ENCODE measurements around the gene KLHL28. TPM values are rescaled to one million over a fixed set of nuclear protein-coding genes. Genes with fewer than 3 reads are reported as not detected.

Gene KLHL28
- total RNA-seq, 8 experiments from 2014 or later: 7.1 to 35.3 (median 25.2) TPM

DNA sequence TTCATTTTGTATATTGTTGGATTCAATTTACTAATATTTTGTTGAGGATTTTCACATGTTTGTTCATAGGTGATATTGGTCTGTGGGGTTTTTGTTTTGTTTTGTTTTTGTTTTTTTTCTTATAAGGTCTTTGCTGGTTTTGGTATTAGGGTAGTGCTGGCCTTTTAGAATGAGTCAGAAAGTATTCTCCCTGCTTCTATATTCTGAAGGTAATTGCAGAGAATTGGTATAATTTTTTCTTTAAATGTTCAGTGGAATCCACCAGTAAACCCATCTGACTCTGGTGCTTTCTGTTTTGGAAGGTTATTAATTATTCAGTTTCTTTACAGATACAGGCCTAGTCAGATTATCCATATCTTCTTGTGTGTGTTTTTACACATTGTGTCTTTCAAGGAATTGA, 9.2 kb upstream of the KLHL28 start:
- Histone ChIP-seq H3K4me1 (replicated peaks in 1 of 2) (peaks cover 5 to 18% of the 10 kb centered on the region in 2 donors), H3K4me3 (no peak overlapping the region), H3K27ac (no peak overlapping the region)
- ATAC-seq (replicated peaks in 6 of 8): no peak
- in situ Hi-C loops (cut with MboI; ENCODE audit: low pct_unique_long_range_greater_than_20kb in 2 of 9, low sequenced_read_pairs in 9 of 9, unreplicated experiment in 9 of 9): no loop called here

DNA sequence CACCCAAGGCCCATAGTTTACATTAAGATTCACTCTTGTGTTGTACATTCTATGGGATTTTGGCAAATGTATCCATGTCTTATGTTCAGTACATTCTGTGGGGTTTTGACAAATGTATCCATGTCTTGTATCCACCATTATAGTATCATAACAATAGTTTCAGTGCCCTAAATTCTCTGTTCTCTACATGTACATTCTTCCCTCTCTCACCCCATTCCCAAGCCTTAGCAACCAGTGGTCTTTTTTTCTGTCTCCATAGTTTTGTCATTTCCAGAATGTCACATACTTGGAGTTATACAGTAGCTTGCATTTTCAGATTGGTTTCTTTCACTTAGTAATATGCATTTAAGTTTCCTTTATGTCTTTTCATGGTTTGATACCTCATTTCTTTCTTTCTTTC, 7.0 kb upstream of the KLHL28 start:
- peak in 2 of 8 experiments; percentile 18 to 51 for ATAC-seq (replicated peaks in 6 of 8)
- Histone ChIP-seq H3K4me1 (replicated peaks in 1 of 2) (peaks cover 5 to 18% of the 10 kb centered on the region in 2 donors), H3K27ac (no peak overlapping the region), H3K4me3 (peak overlapping the region in 3 of 5 donors; percentile 6 to 78 (median 71))
- in situ Hi-C loops (cut with MboI; ENCODE audit: low pct_unique_long_range_greater_than_20kb in 2 of 9, low sequenced_read_pairs in 9 of 9, unreplicated experiment in 9 of 9): no loop called here

DNA sequence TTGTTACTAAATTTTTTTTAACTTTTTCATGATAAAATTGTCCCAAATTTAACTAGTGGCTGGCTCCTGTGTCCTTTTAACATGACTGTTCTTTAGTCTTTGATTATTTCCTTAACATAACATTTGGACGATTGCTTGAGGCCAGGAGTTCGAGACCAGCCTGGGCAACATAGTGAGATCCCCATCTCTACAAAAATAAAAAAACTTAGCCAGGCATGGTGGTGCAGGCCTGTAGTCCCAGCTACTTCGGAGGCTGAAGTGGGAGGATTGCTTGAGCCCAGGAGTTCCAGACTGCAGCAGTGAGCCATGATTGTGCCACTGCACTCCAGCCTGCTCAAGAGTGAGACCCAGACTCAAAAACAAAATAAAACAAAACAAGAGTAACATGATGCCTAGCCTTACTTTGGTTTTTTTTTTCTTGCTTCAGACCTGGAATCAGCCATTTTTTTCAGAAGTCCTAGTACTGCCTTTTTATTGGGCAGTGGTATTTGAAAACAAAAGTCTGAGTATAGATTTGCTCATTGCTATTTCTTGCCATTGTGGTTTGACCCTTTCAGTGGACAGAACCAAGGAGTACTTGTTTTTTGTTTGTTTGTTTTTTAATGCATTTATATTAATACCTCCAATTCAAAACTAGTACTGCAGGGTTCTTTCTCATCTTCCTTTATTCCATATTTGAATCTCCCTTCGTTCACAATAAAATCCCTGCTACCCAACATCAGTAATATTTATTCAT, 5.0 kb upstream of the KLHL28 start:
- Histone ChIP-seq H3K27ac (no peak overlapping the region), H3K4me3 (peak overlapping the region; percentile 25 to 78 (median 69)), H3K4me1 (replicated peaks in 1 of 2) (peaks cover 5 to 18% of the 10 kb centered on the region in 2 donors)
- in situ Hi-C loops (cut with MboI; ENCODE audit: low pct_unique_long_range_greater_than_20kb in 2 of 9, low sequenced_read_pairs in 9 of 9, unreplicated experiment in 9 of 9): no loop called here
- WGBS, 10 experiments: 54 to 94% (median 75%) methylated on average over 3 to 4 of the region's 4 CpGs; no CpG with 5 or more reads in 1 of the 10 experiments
- ATAC-seq (replicated peaks in 6 of 8): no peak

DNA sequence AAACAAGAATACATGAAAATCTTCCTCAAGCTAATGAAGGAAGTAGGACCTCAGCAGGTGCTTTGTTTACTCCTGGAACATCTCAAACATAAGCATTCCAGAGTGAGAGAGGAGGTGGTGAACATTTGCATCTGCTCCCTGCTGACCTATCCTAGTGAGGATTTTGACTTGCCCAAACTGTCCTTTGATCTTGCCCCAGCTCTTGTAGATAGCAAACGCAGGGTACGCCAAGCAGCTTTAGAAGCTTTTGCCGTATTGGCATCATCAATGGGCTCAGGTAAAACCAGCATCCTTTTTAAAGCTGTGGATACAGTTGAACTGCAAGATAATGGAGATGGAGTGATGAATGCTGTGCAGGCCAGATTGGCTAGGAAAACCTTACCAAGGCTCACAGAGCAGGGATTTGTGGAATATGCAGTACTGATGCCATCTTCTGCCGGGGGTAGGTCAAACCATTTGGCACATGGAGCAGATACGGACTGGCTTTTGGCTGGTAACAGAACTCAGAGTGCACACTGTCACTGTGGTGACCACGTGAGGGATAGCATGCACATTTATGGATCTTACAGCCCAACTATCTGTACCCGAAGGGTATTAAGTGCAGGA, 2.1 kb upstream of the KLHL28 start:
- in situ Hi-C loops (cut with MboI; ENCODE audit: low pct_unique_long_range_greater_than_20kb in 2 of 9, low sequenced_read_pairs in 9 of 9, unreplicated experiment in 9 of 9): no loop called here
- H3K27ac ChIP-seq: no peak overlapping the region
- no peak for ATAC-seq (replicated peaks in 6 of 8)

DNA sequence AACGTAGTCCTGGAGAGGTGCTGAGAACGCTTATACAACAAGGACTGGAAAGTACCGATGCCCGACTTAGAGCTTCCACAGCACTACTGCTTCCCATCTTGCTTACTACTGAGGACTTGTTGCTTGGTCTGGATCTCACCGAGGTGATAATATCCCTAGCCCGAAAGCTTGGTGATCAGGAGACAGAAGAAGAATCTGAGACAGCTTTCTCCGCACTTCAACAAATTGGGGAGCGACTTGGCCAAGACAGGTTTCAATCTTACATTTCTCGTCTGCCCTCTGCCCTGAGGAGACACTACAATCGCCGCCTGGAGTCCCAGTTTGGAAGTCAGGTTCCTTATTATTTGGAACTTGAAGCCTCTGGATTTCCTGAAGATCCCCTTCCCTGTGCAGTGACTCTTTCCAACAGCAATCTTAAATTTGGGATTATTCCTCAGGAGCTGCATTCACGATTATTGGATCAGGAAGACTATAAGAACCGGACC, 1.3 kb upstream of the KLHL28 start:
- in situ Hi-C loops (cut with MboI; ENCODE audit: low pct_unique_long_range_greater_than_20kb in 2 of 9, low sequenced_read_pairs in 9 of 9, unreplicated experiment in 9 of 9): no loop called here
- no peak for ATAC-seq (replicated peaks in 6 of 8)
- peaks cover 0 to 18% of the 10 kb centered on the region in 2 donors for H3K4me1 ChIP-seq (replicated peaks in 1 of 2)
- 0 to 77% (median 16%) methylated on average over 1 to 12 of the region's 13 CpGs; no CpG with 5 or more reads in 2 of the 10 experiments for WGBS, 10 experiments
- H3K27ac ChIP-seq: peak overlapping the region in 1 of 2 donors; percentile 85
- H3K4me3 ChIP-seq: peak overlapping the region; percentile 62 to 78 (median 71)

More for the DNA sequence above, 2.1 kb upstream of the KLHL28 start:
- Histone ChIP-seq H3K4me3 (peak overlapping the region; percentile 62 to 78 (median 71)), H3K4me1 (replicated peaks in 1 of 2) (peaks cover 4 to 19% of the 10 kb centered on the region in 2 donors)
- 0 to 75% (median 8%) methylated on average over 2 to 7 of the region's 7 CpGs; no CpG with 5 or more reads in 1 of the 10 experiments for WGBS, 10 experiments

DNA sequence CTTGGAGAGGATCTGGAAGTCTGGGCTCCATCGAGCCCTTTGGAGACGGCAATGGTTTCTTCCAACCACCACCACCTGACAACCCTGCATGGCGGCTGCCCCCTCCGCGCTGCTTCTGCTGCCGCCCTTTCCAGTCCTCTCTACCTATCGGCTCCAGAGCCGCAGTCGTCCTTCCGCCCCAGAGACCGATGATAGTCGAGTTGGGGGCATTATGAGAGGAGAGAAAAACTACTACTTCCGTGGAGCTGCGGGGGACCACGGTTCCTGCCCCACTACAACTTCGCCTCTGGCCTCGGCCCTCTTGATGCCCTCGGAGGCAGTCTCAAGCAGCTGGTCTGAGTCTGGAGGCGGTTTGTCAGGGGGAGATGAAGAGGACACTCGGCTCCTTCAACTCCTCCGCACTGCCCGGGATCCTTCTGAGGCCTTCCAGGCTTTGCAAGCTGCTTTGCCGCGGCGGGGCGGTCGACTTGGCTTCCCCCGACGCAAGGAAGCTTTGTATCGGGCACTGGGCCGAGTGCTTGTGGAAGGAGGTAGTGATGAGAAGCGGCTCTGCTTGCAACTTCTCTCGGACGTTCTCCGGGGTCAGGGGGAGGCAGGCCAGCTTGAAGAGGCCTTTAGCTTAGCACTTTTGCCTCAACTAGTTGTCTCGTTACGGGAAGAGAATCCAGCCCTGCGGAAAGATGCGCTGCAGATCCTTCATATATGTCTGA, 742 bp upstream of the KLHL28 start:
- H3K4me1 ChIP-seq (replicated peaks in 1 of 2): peaks cover 0 to 18% of the 10 kb centered on the region in 2 donors
- ATAC-seq (replicated peaks in 6 of 8): peak in 6 of 8 experiments; percentile 42 to 53 (median 46)
- 0 to 80% (median 1%) methylated on average over 1 to 15 of the region's 39 CpGs; no CpG with 5 or more reads in 3 of the 10 experiments for WGBS, 10 experiments
- peak overlapping the region; percentile 65 to 85 for H3K27ac ChIP-seq
- peak overlapping the region; percentile 62 to 78 (median 71) for H3K4me3 ChIP-seq
- in situ Hi-C loops (cut with MboI; ENCODE audit: low pct_unique_long_range_greater_than_20kb in 2 of 9, low sequenced_read_pairs in 9 of 9, unreplicated experiment in 9 of 9): no loop called here

DNA sequence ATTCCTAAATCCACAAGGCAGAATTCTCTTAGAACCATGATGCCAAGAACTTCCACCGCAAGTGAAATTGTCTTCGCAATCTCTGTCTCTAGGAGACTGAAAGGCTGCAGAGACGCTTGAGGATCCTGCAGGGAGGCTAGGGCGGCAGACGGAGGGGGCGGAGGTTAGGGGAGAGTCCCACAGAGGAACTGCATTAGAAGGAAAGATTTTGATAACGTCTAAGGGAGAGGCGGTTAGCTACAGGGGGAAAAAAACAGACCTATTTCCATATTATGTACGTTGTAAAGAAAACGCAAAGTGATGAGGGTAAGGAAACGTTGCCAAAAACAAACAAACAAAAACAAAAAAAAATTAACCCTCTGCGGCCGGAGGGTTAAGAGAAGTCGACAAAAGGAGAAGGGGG, 595 bp downstream of the KLHL28 start:
- H3K27ac ChIP-seq: peak overlapping the region; percentile 67 to 80
- peak in 7 of 8 experiments; percentile 5 to 24 (median 17) for ATAC-seq (replicated peaks in 6 of 8)
- WGBS, 10 experiments: 0 to 20% (median 0%) methylated on average over 3 to 12 of the region's 14 CpGs; no CpG with 5 or more reads in 2 of the 10 experiments
- H3K4me3 ChIP-seq: peak overlapping the region; percentile 62 to 78 (median 71)
- peaks cover 0 to 19% of the 10 kb centered on the region in 2 donors for H3K4me1 ChIP-seq (replicated peaks in 1 of 2)
- in situ Hi-C loops (cut with MboI; ENCODE audit: low pct_unique_long_range_greater_than_20kb in 2 of 9, low sequenced_read_pairs in 9 of 9, unreplicated experiment in 9 of 9): no loop called here

DNA sequence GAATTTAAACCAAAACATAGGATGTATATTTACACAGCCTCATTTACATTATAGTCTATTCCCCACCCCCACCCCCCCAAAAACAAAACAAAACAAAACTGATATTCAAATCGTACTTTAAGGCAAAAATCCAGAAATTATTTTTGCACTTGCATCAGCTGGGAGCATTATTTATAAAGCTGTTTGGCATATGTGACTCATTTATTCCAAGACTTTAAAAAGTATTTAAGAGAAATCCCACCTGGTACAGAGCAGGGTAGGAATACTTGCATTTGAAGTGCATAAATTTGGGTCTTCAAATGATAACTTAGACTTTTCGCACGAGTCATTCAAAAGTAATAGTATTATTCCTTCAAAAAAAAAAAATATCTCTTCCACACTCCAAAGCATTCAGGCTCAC, 1.1 kb downstream of the KLHL28 start:
- peak overlapping the region; percentile 62 to 78 (median 71) for H3K4me3 ChIP-seq
- in situ Hi-C loops (cut with MboI; ENCODE audit: low pct_unique_long_range_greater_than_20kb in 2 of 9, low sequenced_read_pairs in 9 of 9, unreplicated experiment in 9 of 9): no loop called here
- ATAC-seq (replicated peaks in 6 of 8): no peak
- peaks cover 0 to 19% of the 10 kb centered on the region in 2 donors for H3K4me1 ChIP-seq (replicated peaks in 1 of 2)
- 0 to 13% (median 0%) methylated on average over 1 to 3 of the region's 3 CpGs; no CpG with 5 or more reads in 2 of the 10 experiments for WGBS, 10 experiments
- no peak overlapping the region for H3K27ac ChIP-seq

DNA sequence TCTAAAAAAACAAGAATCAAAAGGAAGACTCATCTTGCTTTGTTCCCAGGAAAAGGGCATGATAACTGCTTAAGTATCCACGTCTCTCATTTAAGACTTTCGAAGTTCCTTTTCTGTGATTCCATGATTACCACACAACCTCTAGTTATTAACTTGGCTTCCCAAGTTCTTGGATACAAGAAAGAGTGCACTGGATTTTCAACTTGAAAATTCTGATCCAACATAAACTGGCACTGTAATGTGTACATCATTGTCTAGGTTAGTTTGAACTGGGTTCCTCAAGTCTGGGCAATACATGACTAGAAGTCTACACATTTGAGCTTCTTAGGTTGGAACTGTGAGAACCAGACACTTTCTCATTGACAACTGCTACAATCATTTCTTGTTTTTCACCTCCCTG, 1.6 kb downstream of the KLHL28 start:
- in situ Hi-C loops (cut with MboI; ENCODE audit: low pct_unique_long_range_greater_than_20kb in 2 of 9, low sequenced_read_pairs in 9 of 9, unreplicated experiment in 9 of 9): no loop called here
- Histone ChIP-seq H3K4me3 (peak overlapping the region; percentile 62 to 78 (median 71)), H3K27ac (no peak overlapping the region), H3K4me1 (replicated peaks in 1 of 2) (peaks cover 0 to 19% of the 10 kb centered on the region in 2 donors)
- no peak for ATAC-seq (replicated peaks in 6 of 8)
- WGBS, 10 experiments: 0 to 44% (median 34%) methylated on average over 1 to 2 of the region's 2 CpGs; no CpG with 5 or more reads in 4 of the 10 experiments

DNA sequence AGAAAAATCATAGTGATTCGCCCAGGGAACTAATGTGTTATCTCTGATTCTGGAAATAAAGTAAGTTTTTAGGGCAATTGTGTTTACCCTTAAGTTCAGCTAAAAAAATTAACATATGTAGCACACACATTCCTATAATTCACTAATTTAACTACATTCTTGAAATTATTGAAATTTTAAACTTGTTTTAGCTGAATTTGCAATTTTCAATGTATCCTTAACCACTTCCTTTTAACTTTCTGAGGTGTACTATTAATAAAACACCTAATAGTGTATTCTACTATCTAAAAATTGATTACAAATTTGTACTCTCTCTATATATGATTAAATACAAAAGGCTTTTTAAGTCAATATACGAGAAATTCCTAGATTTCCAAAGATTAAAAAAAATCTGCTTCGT, 2.2 kb downstream of the KLHL28 start:
- Histone ChIP-seq H3K27ac (no peak overlapping the region), H3K4me3 (peak overlapping the region; percentile 62 to 78 (median 71)), H3K4me1 (replicated peaks in 1 of 2) (peaks cover 0 to 19% of the 10 kb centered on the region in 2 donors)
- WGBS, 10 experiments: 0 to 87% (median 64%) methylated on average over 1 to 3 of the region's 3 CpGs; no CpG with 5 or more reads in 1 of the 10 experiments
- in situ Hi-C loops (cut with MboI; ENCODE audit: low pct_unique_long_range_greater_than_20kb in 2 of 9, low sequenced_read_pairs in 9 of 9, unreplicated experiment in 9 of 9): no loop called here
- ATAC-seq (replicated peaks in 6 of 8): no peak

DNA sequence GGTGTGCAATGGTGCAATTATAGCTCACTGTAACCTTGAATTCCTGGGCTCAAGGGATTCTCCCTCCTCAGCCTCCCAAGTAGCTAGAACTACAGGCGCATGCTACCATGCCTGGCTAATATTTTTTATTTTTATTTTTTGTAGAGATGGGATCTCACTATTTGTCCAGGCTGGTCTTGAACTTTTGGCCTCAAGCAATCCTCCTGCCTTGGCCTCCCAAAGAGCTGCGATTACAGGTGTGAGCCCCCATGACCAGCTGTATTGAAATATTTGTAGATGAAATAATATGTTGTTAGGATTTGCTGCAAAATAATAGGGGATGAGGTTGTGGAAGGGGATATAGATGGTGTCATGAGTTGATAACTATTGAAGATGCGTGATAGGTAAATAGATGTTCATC, 4.9 kb downstream of the KLHL28 start:
- no peak for ATAC-seq (replicated peaks in 6 of 8)
- in situ Hi-C loops (cut with MboI; ENCODE audit: low pct_unique_long_range_greater_than_20kb in 2 of 9, low sequenced_read_pairs in 9 of 9, unreplicated experiment in 9 of 9): no loop called here
- WGBS, 10 experiments: 100% methylated on average over 1 to 3 of the region's 3 CpGs; no CpG with 5 or more reads in 2 of the 10 experiments
- H3K4me3 ChIP-seq: no peak overlapping the region
- peaks cover 0 to 19% of the 10 kb centered on the region in 2 donors for H3K4me1 ChIP-seq (replicated peaks in 1 of 2)
- H3K27ac ChIP-seq: no peak overlapping the region

DNA sequence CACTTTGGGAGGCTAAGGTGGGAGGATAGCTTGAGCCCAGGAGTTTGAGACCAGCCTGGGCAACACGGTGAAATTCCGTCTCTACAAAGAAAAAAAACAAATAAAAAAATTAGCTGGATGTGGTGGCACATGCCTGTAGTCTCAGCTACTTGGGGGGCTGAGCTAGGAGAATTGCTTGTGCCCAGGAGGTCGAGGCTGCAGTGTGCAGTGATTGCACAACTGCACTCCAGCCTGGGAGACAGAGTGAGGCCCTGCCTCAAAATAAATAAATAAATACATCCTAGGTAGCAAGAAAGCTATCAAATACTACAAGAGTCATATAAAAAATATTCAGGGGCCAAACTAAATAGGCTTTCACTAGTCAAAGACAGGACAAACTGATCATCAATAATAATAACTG, 6.2 kb downstream of the KLHL28 start:
- Histone ChIP-seq H3K27ac (no peak overlapping the region), H3K4me1 (replicated peaks in 1 of 2) (peaks cover 0 to 19% of the 10 kb centered on the region in 2 donors), H3K4me3 (no peak overlapping the region)
- ATAC-seq (replicated peaks in 6 of 8): no peak
- in situ Hi-C loops (cut with MboI; ENCODE audit: low pct_unique_long_range_greater_than_20kb in 2 of 9, low sequenced_read_pairs in 9 of 9, unreplicated experiment in 9 of 9): no loop called here
- WGBS, 10 experiments: 38 to 100% (median 78%) methylated on average over 1 to 3 of the region's 3 CpGs; no CpG with 5 or more reads in 4 of the 10 experiments

DNA sequence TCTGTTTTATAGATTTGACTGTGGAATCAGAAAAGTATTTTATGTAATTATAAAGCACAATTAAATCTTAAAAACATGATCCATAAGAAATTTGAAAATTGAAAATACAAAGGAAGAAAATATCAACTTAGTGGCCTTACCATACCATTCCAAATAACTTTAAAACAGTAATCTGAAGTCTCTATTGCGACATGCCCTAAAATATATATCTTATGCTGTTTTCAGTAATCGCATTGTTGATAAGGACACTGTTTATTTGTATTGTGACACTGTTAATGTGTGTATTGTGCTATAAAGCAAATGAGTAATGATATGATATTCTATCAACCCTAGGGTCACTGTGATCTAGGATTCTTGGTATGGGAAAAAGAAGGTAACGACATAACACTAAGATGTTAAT, 7.0 kb downstream of the KLHL28 start:
- Histone ChIP-seq H3K4me3 (no peak overlapping the region), H3K4me1 (replicated peaks in 1 of 2) (peaks cover 0 to 16% of the 10 kb centered on the region in 2 donors), H3K27ac (no peak overlapping the region)
- no peak for ATAC-seq (replicated peaks in 6 of 8)
- in situ Hi-C loops (cut with MboI; ENCODE audit: low pct_unique_long_range_greater_than_20kb in 2 of 9, low sequenced_read_pairs in 9 of 9, unreplicated experiment in 9 of 9): no loop called here
- WGBS, 10 experiments: 73 to 100% (median 100%) methylated on average over 1 to 3 of the region's 3 CpGs; no CpG with 5 or more reads in 1 of the 10 experiments
